GM21367 (cell line): ENCODE results near the gene TSPO.
"Not testable (repeated sequence)": the region's sequence is repeated elsewhere in the genome, so short reads cannot be mapped to it uniquely, and the experiment has no call there.

Source experiments
- ATAC-seq: cut with Tn5 transposase; IDR thresholded peaks from one replicate; pipeline ENCODE4 v1.9.1; 2021; ENCODE audit not compliant: unreplicated experiment

The TSPO gene

GRCh38 chr22:43129426-43130425 is 21.6 kb upstream of the TSPO start:
- ATAC-seq, result no peak

GRCh38 chr22:43131773-43132501 is 19.4 kb upstream of the TSPO start:
- ATAC-seq, result no peak

- ATAC-seq, result no peak
Measured at GRCh38 chr22:43133401-43133800, 18.0 kb upstream of the TSPO start.

- ATAC-seq, result no peak
Measured at GRCh38 chr22:43134553-43134952, 16.8 kb upstream of the TSPO start.

- ATAC-seq, result no peak
Measured at GRCh38 chr22:43135565-43135964, 15.8 kb upstream of the TSPO start.

GRCh38 chr22:43136255-43136654 is 15.1 kb upstream of the TSPO start:
- no peak for ATAC-seq

- ATAC-seq, result no peak
Measured at GRCh38 chr22:43136801-43137200, 14.6 kb upstream of the TSPO start.

- ATAC-seq, result peak; percentile 66
Measured at GRCh38 chr22:43142880-43143562, 8.3 kb upstream of the TSPO start, which contains the start of gene MCAT. Gene MCAT, minus strand, starts transcription at chr22:43143398. Its CDS starts 50 bp downstream, at chr22:43143348.

- ATAC-seq, result no peak
Measured at GRCh38 chr22:43144949-43145348, 6.4 kb upstream of the TSPO start.

- ATAC-seq, result not testable (repeated sequence)
Measured at GRCh38 chr22:43145371-43145770, 6.0 kb upstream of the TSPO start.

GRCh38 chr22:43146332-43146731 is 5.0 kb upstream of the TSPO start:
- ATAC-seq, result not testable (repeated sequence)

GRCh38 chr22:43147821-43148220 is 3.5 kb upstream of the TSPO start:
- no peak for ATAC-seq

GRCh38 chr22:43148581-43148980 is 2.8 kb upstream of the TSPO start:
- no peak for ATAC-seq

- no peak for ATAC-seq
Measured at GRCh38 chr22:43150731-43151206, 590 bp upstream of the TSPO start.

GRCh38 chr22:43152003-43152356 is 621 bp downstream of the TSPO start:
- ATAC-seq, result no peak

GRCh38 chr22:43152357-43153071 is 1.2 kb downstream of the TSPO start:
- no peak for ATAC-seq

GRCh38 chr22:43153899-43154298 is 2.5 kb downstream of the TSPO start:
- no peak for ATAC-seq

GRCh38 chr22:43154887-43155536 is 3.7 kb downstream of the TSPO start:
- ATAC-seq, result no peak

GRCh38 chr22:43155789-43156188 is 4.4 kb downstream of the TSPO start:
- no peak for ATAC-seq

GRCh38 chr22:43156413-43156812 is 5.1 kb downstream of the TSPO start:
- ATAC-seq, result no peak
